ENCODE results near the gene PPARD. TPM values are rescaled to one million over a fixed set of nuclear protein-coding genes. Genes with fewer than 3 reads are reported as not detected.

Gene PPARD
- total and polyA plus RNA-seq, 2 of the 13 experiments (the other 11 are each of a cell fraction or from before 2014, with no cell fraction given): 6.1 to 13.3 TPM

- TF ChIP-seq, protein P1, sequence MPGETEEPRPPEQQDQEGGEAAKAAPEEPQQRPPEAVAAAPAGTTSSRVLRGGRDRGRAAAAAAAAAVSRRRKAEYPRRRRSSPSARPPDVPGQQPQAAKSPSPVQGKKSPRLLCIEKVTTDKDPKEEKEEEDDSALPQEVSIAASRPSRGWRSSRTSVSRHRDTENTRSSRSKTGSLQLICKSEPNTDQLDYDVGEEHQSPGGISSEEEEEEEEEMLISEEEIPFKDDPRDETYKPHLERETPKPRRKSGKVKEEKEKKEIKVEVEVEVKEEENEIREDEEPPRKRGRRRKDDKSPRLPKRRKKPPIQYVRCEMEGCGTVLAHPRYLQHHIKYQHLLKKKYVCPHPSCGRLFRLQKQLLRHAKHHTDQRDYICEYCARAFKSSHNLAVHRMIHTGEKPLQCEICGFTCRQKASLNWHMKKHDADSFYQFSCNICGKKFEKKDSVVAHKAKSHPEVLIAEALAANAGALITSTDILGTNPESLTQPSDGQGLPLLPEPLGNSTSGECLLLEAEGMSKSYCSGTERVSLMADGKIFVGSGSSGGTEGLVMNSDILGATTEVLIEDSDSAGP (CRISPR knock-in tag; IDR thresholded peaks at IDR 0.05; ENCODE audit: borderline replicate concordance): peak; percentile 93; the same call in 1 of the 2 replicates
- TF ChIP-seq SMYD3 (CRISPR knock-in tag; IDR thresholded peaks at IDR 0.05): no peak
- no peak for TF ChIP-seq PTBP1 (IDR thresholded peaks at IDR 0.05; ENCODE audit: low read depth, low read length, poor library complexity, severe bottlenecking)
- TF ChIP-seq, protein P2, sequence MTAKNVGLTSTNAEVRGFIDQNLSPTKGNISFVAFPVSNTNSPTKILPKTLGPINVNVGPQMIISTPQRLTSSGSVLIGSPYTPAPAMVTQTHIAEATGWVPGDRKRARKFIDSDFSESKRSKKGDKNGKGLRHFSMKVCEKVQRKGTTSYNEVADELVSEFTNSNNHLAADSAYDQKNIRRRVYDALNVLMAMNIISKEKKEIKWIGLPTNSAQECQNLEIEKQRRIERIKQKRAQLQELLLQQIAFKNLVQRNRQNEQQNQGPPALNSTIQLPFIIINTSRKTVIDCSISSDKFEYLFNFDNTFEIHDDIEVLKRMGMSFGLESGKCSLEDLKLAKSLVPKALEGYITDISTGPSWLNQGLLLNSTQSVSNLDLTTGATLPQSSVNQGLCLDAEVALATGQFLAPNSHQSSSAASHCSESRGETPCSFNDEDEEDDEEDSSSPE (CRISPR knock-in tag; IDR thresholded peaks at IDR 0.05): peak; percentile 69
- TF ChIP-seq, protein P3, sequence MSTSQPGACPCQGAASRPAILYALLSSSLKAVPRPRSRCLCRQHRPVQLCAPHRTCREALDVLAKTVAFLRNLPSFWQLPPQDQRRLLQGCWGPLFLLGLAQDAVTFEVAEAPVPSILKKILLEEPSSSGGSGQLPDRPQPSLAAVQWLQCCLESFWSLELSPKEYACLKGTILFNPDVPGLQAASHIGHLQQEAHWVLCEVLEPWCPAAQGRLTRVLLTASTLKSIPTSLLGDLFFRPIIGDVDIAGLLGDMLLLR (CRISPR knock-in tag; IDR thresholded peaks at IDR 0.05): no peak
- peak; percentile 91 for TF ChIP-seq MYC (CRISPR knock-in tag; IDR thresholded peaks at IDR 0.05; ENCODE audit: borderline replicate concordance)
- peak; percentile 75; the same call in 1 of the 2 replicates for TF ChIP-seq FOXC1 (CRISPR knock-in tag; IDR thresholded peaks at IDR 0.05; ENCODE audit: borderline replicate concordance)
- TF ChIP-seq ONECUT2 (CRISPR knock-in tag; IDR thresholded peaks at IDR 0.05): no peak
- 0 out of 2 replicates have a peak, but pooled peaks have one; percentile 44 for TF ChIP-seq ZNF143 (CRISPR knock-in tag; IDR thresholded peaks at IDR 0.05)
- peak; percentile 61; the same call in 1 of the 2 replicates for TF ChIP-seq DR1 (CRISPR knock-in tag; IDR thresholded peaks at IDR 0.05)
- no peak for TF ChIP-seq CENPX (CRISPR knock-in tag; IDR thresholded peaks at IDR 0.05)
- peak; percentile 93 for TF ChIP-seq ZFY (CRISPR knock-in tag; IDR thresholded peaks at IDR 0.05)
- no peak for TF ChIP-seq ZSCAN30 (CRISPR knock-in tag; IDR thresholded peaks at IDR 0.05)
- TF ChIP-seq ZBTB26 (CRISPR knock-in tag; IDR thresholded peaks at IDR 0.05; ENCODE audit: borderline replicate concordance): no peak; the same call in 1 of the 2 replicates
- TF ChIP-seq, protein P4, sequence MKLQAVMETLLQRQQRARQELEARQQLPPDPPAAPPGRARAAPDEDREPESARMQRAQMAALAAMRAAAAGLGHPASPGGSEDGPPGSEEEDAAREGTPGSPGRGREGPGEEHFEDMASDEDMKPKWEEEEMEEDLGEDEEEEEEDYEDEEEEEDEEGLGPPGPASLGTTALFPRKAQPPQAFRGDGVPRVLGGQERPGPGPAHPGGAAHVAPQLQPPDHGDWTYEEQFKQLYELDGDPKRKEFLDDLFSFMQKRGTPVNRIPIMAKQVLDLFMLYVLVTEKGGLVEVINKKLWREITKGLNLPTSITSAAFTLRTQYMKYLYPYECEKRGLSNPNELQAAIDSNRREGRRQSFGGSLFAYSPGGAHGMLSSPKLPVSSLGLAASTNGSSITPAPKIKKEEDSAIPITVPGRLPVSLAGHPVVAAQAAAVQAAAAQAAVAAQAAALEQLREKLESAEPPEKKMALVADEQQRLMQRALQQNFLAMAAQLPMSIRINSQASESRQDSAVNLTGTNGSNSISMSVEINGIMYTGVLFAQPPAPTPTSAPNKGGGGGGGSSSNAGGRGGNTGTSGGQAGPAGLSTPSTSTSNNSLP (IDR thresholded peaks at IDR 0.05; ENCODE audit: low read depth, low read length): no peak
- TF ChIP-seq HOXD1 (CRISPR knock-in tag; IDR thresholded peaks at IDR 0.05): peak; percentile 91; the same call in 1 of the 2 replicates
- TF ChIP-seq ZNF678 (CRISPR knock-in tag; IDR thresholded peaks at IDR 0.05): 0 out of 2 replicates have a peak, but pooled peaks have one; percentile 65
- no peak for TF ChIP-seq BCLAF1 (IDR thresholded peaks at IDR 0.05)
These were observed 23.9 kb upstream of the PPARD start (continued) for GRCh38 chr6:35318196-35319171.

Data from HepG2 (cell line).